AG04449 (cell line): ENCODE results near the gene MNT.
"Not testable (repeated sequence)": the region's sequence is repeated elsewhere in the genome, so short reads cannot be mapped to it uniquely, and the experiment has no call there.

Experiments used
- CTCF ChIA-PET: fragments of 350-600 bp; formaldehyde crosslinking; extraction: SDS; loops from one replicate; lab custom pipeline; 2021; ENCODE audit warnings: antibody characterized with exemption; lab: Yijun Ruan, JAX
- POLR2A ChIA-PET: fragments of 400-600, 350-600 bp; formaldehyde crosslinking; extraction: SDS; loops from one replicate; lab custom pipeline; 2020; ENCODE audit warnings: antibody characterized with exemption, inconsistent platforms; lab: Yijun Ruan, JAX
- DNase-seq: peaks from one replicate; pipeline ENCODE4 v3.0.0-alpha.2; 2010; ENCODE audit warnings: low read depth, low spot score
- H3K4me3 ChIP-seq: 2 replicates; pipeline ENCODE4 v1.5.1; 2011; ENCODE audit warnings: low read depth, mild to moderate bottlenecking, control low read depth, low read length
- CTCF ChIP-seq: IDR thresholded peaks from one replicate; pipeline ENCODE4 v1.5.1; 2011; ENCODE audit warnings: mild to moderate bottlenecking, moderate library complexity, low read length, control low read depth, inconsistent platforms; ENCODE audit not compliant: insufficient read depth; ENCODE audit errors: missing control alignments

MNT gene

GRCh38 chr17:2442166-2442565 is 41.3 kb upstream of the MNT start:
- H3K4me3 ChIP-seq = no peak overlapping the region
- TF ChIP-seq CTCF = no peak
- ChIA-PET POLR2A (no interaction called here), CTCF (interaction anchor here (1.2 kb wide), 1 partner anchor 60 kb away, joined by 4 read pairs; no protein-coding TSS in a partner anchor)
- DNase-seq = no peak

GRCh38 chr17:2440930-2441329 is 40.1 kb upstream of the MNT start:
- ChIA-PET POLR2A (no interaction called here), CTCF (no interaction called here)
- H3K4me3 ChIP-seq = no peak overlapping the region
- TF ChIP-seq CTCF = no peak
- no peak for DNase-seq

GRCh38 chr17:2439997-2440396 is 39.1 kb upstream of the MNT start:
- POLR2A ChIA-PET, DNase-seq, H3K4me3 ChIP-seq: not testable (repeated sequence)
- CTCF ChIA-PET = interaction anchor here (1.3 kb wide), 1 partner anchor 22 kb away, joined by 3 read pairs; no protein-coding TSS in a partner anchor

GRCh38 chr17:2438823-2439222 is 38.0 kb upstream of the MNT start:
- POLR2A ChIA-PET = no interaction called here

GRCh38 chr17:2436316-2436905 is 35.6 kb upstream of the MNT start:
- no peak overlapping the region for H3K4me3 ChIP-seq
- POLR2A ChIA-PET = no interaction called here
- TF ChIP-seq CTCF = no peak
- CTCF ChIA-PET = interaction anchor here (1.0 to 1.6 kb wide), 3 partner anchors 9 to 54 kb away, joined by 3 to 6 read pairs (median 4); no protein-coding TSS in a partner anchor
- no peak for DNase-seq

More at GRCh38 chr17:2438823-2439222, 38.0 kb upstream of the MNT start:
- no peak for DNase-seq
- TF ChIP-seq CTCF = no peak
- CTCF ChIA-PET = interaction anchor here (0.5 to 1.6 kb wide), 3 partner anchors 23 to 347 kb away, joined by 3 to 10 read pairs (median 3); no protein-coding TSS in a partner anchor
- no peak overlapping the region for H3K4me3 ChIP-seq

GRCh38 chr17:2435862-2436261 is 35.0 kb upstream of the MNT start:
- ChIA-PET POLR2A (no interaction called here), CTCF (interaction anchor here (1.0 to 1.6 kb wide), 2 partner anchors 8 to 20 kb away, joined by 4 to 6 read pairs; no protein-coding TSS in a partner anchor)
- DNase-seq = no peak
- H3K4me3 ChIP-seq = no peak overlapping the region
- no peak for TF ChIP-seq CTCF

GRCh38 chr17:2435181-2435741 is 34.4 kb upstream of the MNT start:
- CTCF ChIA-PET = interaction anchor here (1.0 to 3.8 kb wide), 4 partner anchors 8 to 152 kb away, joined by 3 to 23 read pairs (median 8); no protein-coding TSS in a partner anchor
- no peak for DNase-seq
- POLR2A ChIA-PET = no interaction called here
- H3K4me3 ChIP-seq = no peak overlapping the region
- no peak for TF ChIP-seq CTCF
